ENCODE results near the gene DPP4.

GRCh38 chr2:162030363-162031190, 43.4 kb downstream of the DPP4 start:
- TF ChIP-seq POLR2A (IDR thresholded peaks at IDR 0.05): no peak
- TF ChIP-seq EP300 (IDR thresholded peaks at IDR 0.05): no peak
